CD4-positive, CD25-positive, alpha-beta regulatory T cell (primary cell): ENCODE measurements around the gene MVK. TPM values are rescaled to one million over a fixed set of nuclear protein-coding genes. Genes with fewer than 3 reads are reported as not detected.

Experiments used
- ATAC-seq, 2 donors: fragments of 150-1000 bp; cut with Tn5 transposase; one replicate each; pipeline ENCODE4 v1.10.0; 2021; ENCODE audit warnings: low read depth in 2 of 2, moderate number of reproducible peaks in 2 of 2, moderate library complexity in 1 of 2
- DNase-seq, 3 donors: peaks; one replicate each; pipeline versions ENCODE4 v3.0.0 to v3.0.0-alpha.2; 2012 to 2022; ENCODE audit warnings: mixed read lengths in 1 of 3
- H3K27ac ChIP-seq: one replicate; pipeline ENCODE4 v1.7.0; 2013; ENCODE audit warnings: mild to moderate bottlenecking, low read length; ENCODE audit not compliant: insufficient read depth, poor library complexity, severe bottlenecking
- H3K27me3 ChIP-seq: one replicate; pipeline ENCODE4 v1.7.0; 2013; ENCODE audit warnings: low read length; ENCODE audit not compliant: control insufficient read depth, insufficient read depth
- H3K36me3 ChIP-seq: one replicate; pipeline ENCODE4 v1.7.0; 2013; ENCODE audit warnings: mild to moderate bottlenecking, low read length, moderate library complexity; ENCODE audit not compliant: control insufficient read depth, insufficient read depth
- H3K4me1 ChIP-seq: 2 replicates; pipeline ENCODE4 v1.7.0; 2013; ENCODE audit warnings: mild to moderate bottlenecking, low read length; ENCODE audit not compliant: insufficient read depth, control insufficient read depth, poor library complexity, severe bottlenecking
- H3K4me3 ChIP-seq: one replicate; pipeline ENCODE4 v1.7.0; 2013; ENCODE audit warnings: low read depth, mild to moderate bottlenecking, low read length, moderate library complexity
- H3K9me3 ChIP-seq, 2 experiments: 1 replicate in 1 of 2; 2 replicates in 1 of 2; pipeline ENCODE4 v1.7.0; 2013; ENCODE audit warnings: low read length in 2 of 2, mild to moderate bottlenecking in 1 of 2, moderate library complexity in 1 of 2; ENCODE audit not compliant: control insufficient read depth in 2 of 2
- H3K27ac Mint-ChIP-seq, 3 donors: one replicate each; pipeline ENCODE4 v1.8.0; 2020 to 2022; ENCODE audit warnings: mild to moderate bottlenecking in 3 of 3, mixed read lengths in 3 of 3, moderate library complexity in 2 of 3
- H3K27me3 Mint-ChIP-seq: one replicate; pipeline ENCODE4 v1.8.0; 2022; ENCODE audit warnings: mild to moderate bottlenecking, mixed read lengths
- H3K36me3 Mint-ChIP-seq: one replicate; pipeline ENCODE4 v1.8.0; 2020; ENCODE audit warnings: mixed read lengths
- H3K4me1 Mint-ChIP-seq, 4 donors: one replicate each; pipeline ENCODE4 v1.8.0; 2020 to 2022; ENCODE audit warnings: mixed read lengths in 4 of 4, mild to moderate bottlenecking in 1 of 4
- H3K4me3 Mint-ChIP-seq, 4 donors: one replicate each; pipeline ENCODE4 v1.8.0; 2020 to 2022; ENCODE audit warnings: mild to moderate bottlenecking in 4 of 4, mixed read lengths in 4 of 4, moderate library complexity in 3 of 4
- H3K9me3 Mint-ChIP-seq, 7 donors: one replicate each; pipeline ENCODE4 v1.8.0; 2020 to 2022; ENCODE audit warnings: mixed read lengths in 7 of 7, mild to moderate bottlenecking in 3 of 7, moderate library complexity in 2 of 7
- polyA plus RNA-seq, 4 donors: library from polyadenylated mRNA; unstranded; fragments of 300-500 nt; fragmentation: Illumina TruSeq; gene quantifications; one replicate each; pipeline ENCODE4 v1.2.3, GENCODE V29; 2021
- total RNA-seq: library from RNA; stranded (reverse); gene quantifications from one replicate; pipeline ENCODE4 v1.2.3, GENCODE V29; 2022

The MVK gene
- total and polyA plus RNA-seq, 5 donors from 2014 or later: 2.2 to 16.2 (median 3.8) TPM

- Mint-ChIP-seq H3K36me3 (no peaks in the 10 kb centered on the region), H3K4me1 (peaks cover 0 to 20% (median 8%) of the 10 kb centered on the region in 4 donors), H3K27me3 (peaks cover 15% of the 10 kb centered on the region), H3K27ac (no peak overlapping the region), H3K9me3 (no peaks in the 10 kb centered on the region), H3K4me3 (no peak overlapping the region)
- DNase-seq: no peak
- Histone ChIP-seq H3K4me3 (no peak overlapping the region), H3K27me3 (no peaks in the 10 kb centered on the region), H3K4me1 (peaks cover 9% of the 10 kb centered on the region), H3K36me3 (no peaks in the 10 kb centered on the region), H3K27ac (no peak overlapping the region), H3K9me3 (no peaks in the 10 kb centered on the region)
- ATAC-seq: no peak
Observed at GRCh38 chr12:109548258-109548657, 25.3 kb upstream of the MVK start.

- Histone ChIP-seq H3K27me3 (no peaks in the 10 kb centered on the region), H3K27ac (no peak overlapping the region), H3K4me1 (peaks cover 9% of the 10 kb centered on the region), H3K36me3 (no peaks in the 10 kb centered on the region), H3K9me3 (no peaks in the 10 kb centered on the region), H3K4me3 (no peak overlapping the region)
- Mint-ChIP-seq H3K9me3 (no peaks in the 10 kb centered on the region), H3K4me1 (peaks cover 0 to 16% (median 6%) of the 10 kb centered on the region in 4 donors), H3K27ac (peak overlapping the region in 1 of 3 donors; percentile 63), H3K4me3 (peak overlapping the region in 2 of 4 donors; percentile 30 to 73), H3K36me3 (no peaks in the 10 kb centered on the region), H3K27me3 (peaks cover 15% of the 10 kb centered on the region)
- ATAC-seq: no peak
- DNase-seq: no peak
Observed at GRCh38 chr12:109549613-109550270, 23.9 kb upstream of the MVK start.

GRCh38 chr12:109550281-109550680, 23.3 kb upstream of the MVK start:
- Mint-ChIP-seq H3K27me3 (peaks cover 15% of the 10 kb centered on the region), H3K27ac (no peak overlapping the region), H3K36me3 (no peaks in the 10 kb centered on the region), H3K9me3 (no peaks in the 10 kb centered on the region), H3K4me1 (peaks cover 0 to 11% (median 3%) of the 10 kb centered on the region in 4 donors), H3K4me3 (no peak overlapping the region)
- no peaks in the 10 kb centered on the region for H3K27me3 ChIP-seq
- no peak for ATAC-seq
- no peak overlapping the region for H3K4me3 ChIP-seq
- H3K4me1 ChIP-seq: peaks cover 4% of the 10 kb centered on the region
- no peak overlapping the region for H3K27ac ChIP-seq
- H3K9me3 ChIP-seq: no peaks in the 10 kb centered on the region
- H3K36me3 ChIP-seq: no peaks in the 10 kb centered on the region
- DNase-seq: no peak

GRCh38 chr12:109551108-109551507, 22.5 kb upstream of the MVK start:
- Mint-ChIP-seq H3K9me3 (no peaks in the 10 kb centered on the region), H3K4me1 (peaks cover 0 to 9% (median 3%) of the 10 kb centered on the region in 4 donors), H3K36me3 (no peaks in the 10 kb centered on the region), H3K27ac (no peak overlapping the region), H3K4me3 (no peak overlapping the region), H3K27me3 (peaks cover 15% of the 10 kb centered on the region)
- no peaks in the 10 kb centered on the region for H3K9me3 ChIP-seq
- H3K27ac ChIP-seq: no peak overlapping the region
- DNase-seq (no peak), ATAC-seq (no peak)
- H3K36me3 ChIP-seq: no peaks in the 10 kb centered on the region
- H3K4me1 ChIP-seq: no peaks in the 10 kb centered on the region
- H3K27me3 ChIP-seq: no peaks in the 10 kb centered on the region
- H3K4me3 ChIP-seq: no peak overlapping the region

GRCh38 chr12:109552971-109553370, 20.6 kb upstream of the MVK start:
- Mint-ChIP-seq H3K4me1 (peaks cover 0 to 9% (median 0%) of the 10 kb centered on the region in 4 donors), H3K9me3 (no peaks in the 10 kb centered on the region), H3K4me3 (no peak overlapping the region), H3K27me3 (peaks cover 7% of the 10 kb centered on the region), H3K27ac (peak overlapping the region in 1 of 3 donors; percentile 59), H3K36me3 (no peaks in the 10 kb centered on the region)
- Histone ChIP-seq H3K4me3 (no peak overlapping the region), H3K4me1 (no peaks in the 10 kb centered on the region), H3K9me3 (no peaks in the 10 kb centered on the region), H3K27me3 (no peaks in the 10 kb centered on the region), H3K36me3 (no peaks in the 10 kb centered on the region), H3K27ac (no peak overlapping the region)
- DNase-seq: no peak
- no peak for ATAC-seq

- no peaks in the 10 kb centered on the region for H3K9me3 ChIP-seq
- no peaks in the 10 kb centered on the region for H3K36me3 ChIP-seq
- Mint-ChIP-seq H3K27ac (no peak overlapping the region), H3K27me3 (peaks cover 2% of the 10 kb centered on the region), H3K36me3 (no peaks in the 10 kb centered on the region), H3K4me3 (no peak overlapping the region), H3K9me3 (no peaks in the 10 kb centered on the region), H3K4me1 (peaks cover 0 to 9% (median 0%) of the 10 kb centered on the region in 4 donors)
- H3K4me1 ChIP-seq: no peaks in the 10 kb centered on the region
- ATAC-seq (no peak), DNase-seq (no peak)
- no peak overlapping the region for H3K27ac ChIP-seq
- no peaks in the 10 kb centered on the region for H3K27me3 ChIP-seq
- no peak overlapping the region for H3K4me3 ChIP-seq
Observed at GRCh38 chr12:109553483-109553882, 20.1 kb upstream of the MVK start.

GRCh38 chr12:109553906-109554500, 19.6 kb upstream of the MVK start:
- Histone ChIP-seq H3K27ac (no peak overlapping the region), H3K9me3 (no peaks in the 10 kb centered on the region), H3K4me3 (no peak overlapping the region), H3K4me1 (no peaks in the 10 kb centered on the region), H3K27me3 (no peaks in the 10 kb centered on the region), H3K36me3 (no peaks in the 10 kb centered on the region)
- Mint-ChIP-seq H3K27ac (no peak overlapping the region), H3K4me3 (no peak overlapping the region), H3K36me3 (no peaks in the 10 kb centered on the region), H3K4me1 (peaks cover 0 to 7% (median 0%) of the 10 kb centered on the region in 4 donors), H3K27me3 (no peaks in the 10 kb centered on the region), H3K9me3 (no peaks in the 10 kb centered on the region)
- no peak for DNase-seq
- ATAC-seq: no peak

GRCh38 chr12:109554761-109555160, 18.8 kb upstream of the MVK start:
- H3K9me3 ChIP-seq: no peaks in the 10 kb centered on the region
- H3K4me3 ChIP-seq: no peak overlapping the region
- H3K27ac Mint-ChIP-seq: no peak overlapping the region
- no peaks in the 10 kb centered on the region for H3K9me3 Mint-ChIP-seq
- H3K4me1 ChIP-seq: no peaks in the 10 kb centered on the region
- no peak for DNase-seq
- H3K4me3 Mint-ChIP-seq: no peak overlapping the region
- no peaks in the 10 kb centered on the region for H3K27me3 Mint-ChIP-seq
- no peak for ATAC-seq
- no peaks in the 10 kb centered on the region for H3K36me3 ChIP-seq
- no peak overlapping the region for H3K27ac ChIP-seq
- no peaks in the 10 kb centered on the region for H3K27me3 ChIP-seq
- H3K4me1 Mint-ChIP-seq: peaks cover 0 to 4% (median 0%) of the 10 kb centered on the region in 4 donors
- H3K36me3 Mint-ChIP-seq: no peaks in the 10 kb centered on the region
